ENCODE measurements around the gene LIMD2.
"Not testable (repeated sequence)": the region's sequence is repeated elsewhere in the genome, so short reads cannot be mapped to it uniquely, and the experiment has no call there.

The LIMD2 gene

GRCh38 chr17:63699638-63700527 lies at the start of gene LIMD2:
Gene LIMD2 (minus strand): TSS chr17:63700125. CDS start chr17:63699298, 827 bp downstream.
- peak; percentile 20 for DNase-seq (ENCODE audit: low spot score)

GRCh38 chr17:63741408-63742173 lies 41.7 kb upstream of the LIMD2 start, which contains the start of gene STRADA:
Gene STRADA (minus strand): TSS chr17:63741799. CDS start chr17:63728369, 13,430 bp downstream.
- peak; percentile 98 for DNase-seq (ENCODE audit: low spot score)

GRCh38 chr17:63741143-63741407 lies 41.1 kb upstream of the LIMD2 start:
- DNase-seq (ENCODE audit: low spot score) = no peak

- DNase-seq (ENCODE audit: low spot score) = peak; percentile 27
Observed at GRCh38 chr17:63740464-63741142, 40.7 kb upstream of the LIMD2 start.

GRCh38 chr17:63735691-63736090 lies 35.8 kb upstream of the LIMD2 start:
- DNase-seq (ENCODE audit: low spot score) = no peak

GRCh38 chr17:63722403-63722802 lies 22.5 kb upstream of the LIMD2 start:
- no peak for DNase-seq (ENCODE audit: low spot score)

GRCh38 chr17:63720194-63720593 lies 20.3 kb upstream of the LIMD2 start:
- DNase-seq (ENCODE audit: low spot score) = not testable (repeated sequence)

- DNase-seq (ENCODE audit: low spot score) = no peak
Observed at GRCh38 chr17:63718988-63719387, 19.1 kb upstream of the LIMD2 start.

- no peak for DNase-seq (ENCODE audit: low spot score)
Observed at GRCh38 chr17:63716426-63716825, 16.5 kb upstream of the LIMD2 start.

- no peak for DNase-seq (ENCODE audit: low spot score)
Observed at GRCh38 chr17:63714550-63715277, 14.8 kb upstream of the LIMD2 start.

- no peak for DNase-seq (ENCODE audit: low spot score)
Observed at GRCh38 chr17:63709110-63709509, 9.2 kb upstream of the LIMD2 start.

- no peak for DNase-seq (ENCODE audit: low spot score)
Observed at GRCh38 chr17:63707151-63707550, 7.2 kb upstream of the LIMD2 start.

- no peak for DNase-seq (ENCODE audit: low spot score)
Observed at GRCh38 chr17:63706336-63707082, 6.6 kb upstream of the LIMD2 start.

- no peak for DNase-seq (ENCODE audit: low spot score)
Observed at GRCh38 chr17:63705657-63706056, 5.7 kb upstream of the LIMD2 start.

GRCh38 chr17:63704836-63705235 lies 4.9 kb upstream of the LIMD2 start:
- DNase-seq (ENCODE audit: low spot score) = no peak

GRCh38 chr17:63704259-63704576 lies 4.3 kb upstream of the LIMD2 start:
- DNase-seq (ENCODE audit: low spot score) = no peak

- DNase-seq (ENCODE audit: low spot score) = no peak
Observed at GRCh38 chr17:63703556-63704258, 3.8 kb upstream of the LIMD2 start.

GRCh38 chr17:63703029-63703428 lies 3.1 kb upstream of the LIMD2 start:
- no peak for DNase-seq (ENCODE audit: low spot score)

GRCh38 chr17:63702721-63703015 lies 2.7 kb upstream of the LIMD2 start:
- DNase-seq (ENCODE audit: low spot score) = no peak

- no peak for DNase-seq (ENCODE audit: low spot score)
Observed at GRCh38 chr17:63701868-63702720, 2.2 kb upstream of the LIMD2 start.

Data from LoVo (cell line).